ENCODE results near the gene LIPM. TPM values are rescaled to one million over a fixed set of nuclear protein-coding genes. Genes with fewer than 3 reads are reported as not detected.
A peak's percentile ranks its signal among the peaks of the same experiment; 100 is the strongest.

LIPM gene
- total RNA-seq, 4 donors from 2014 or later = 16.7 to 34.9 (median 29.4) TPM

- no peaks in the 10 kb centered on the region for H3K36me3 ChIP-seq
- H3K9me3 ChIP-seq = no peaks in the 10 kb centered on the region
- DNase-seq (ENCODE audit: low spot score in 2 of 2) = no peak
- H3K4me1 ChIP-seq = peaks cover 15% of the 10 kb centered on the region
- TF ChIP-seq POLR2AphosphoS5 (IDR thresholded peaks at IDR 0.05) = no peak
- TF ChIP-seq, protein P1, sequence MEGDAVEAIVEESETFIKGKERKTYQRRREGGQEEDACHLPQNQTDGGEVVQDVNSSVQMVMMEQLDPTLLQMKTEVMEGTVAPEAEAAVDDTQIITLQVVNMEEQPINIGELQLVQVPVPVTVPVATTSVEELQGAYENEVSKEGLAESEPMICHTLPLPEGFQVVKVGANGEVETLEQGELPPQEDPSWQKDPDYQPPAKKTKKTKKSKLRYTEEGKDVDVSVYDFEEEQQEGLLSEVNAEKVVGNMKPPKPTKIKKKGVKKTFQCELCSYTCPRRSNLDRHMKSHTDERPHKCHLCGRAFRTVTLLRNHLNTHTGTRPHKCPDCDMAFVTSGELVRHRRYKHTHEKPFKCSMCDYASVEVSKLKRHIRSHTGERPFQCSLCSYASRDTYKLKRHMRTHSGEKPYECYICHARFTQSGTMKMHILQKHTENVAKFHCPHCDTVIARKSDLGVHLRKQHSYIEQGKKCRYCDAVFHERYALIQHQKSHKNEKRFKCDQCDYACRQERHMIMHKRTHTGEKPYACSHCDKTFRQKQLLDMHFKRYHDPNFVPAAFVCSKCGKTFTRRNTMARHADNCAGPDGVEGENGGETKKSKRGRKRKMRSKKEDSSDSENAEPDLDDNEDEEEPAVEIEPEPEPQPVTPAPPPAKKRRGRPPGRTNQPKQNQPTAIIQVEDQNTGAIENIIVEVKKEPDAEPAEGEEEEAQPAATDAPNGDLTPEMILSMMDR (IDR thresholded peaks at IDR 0.05) = peak in 1 of 2 donors; percentile 12
- no peak overlapping the region for H3K4me3 ChIP-seq
- WGBS = 53% methylated on average over 4 of the region's 4 CpGs
- H3K27me3 ChIP-seq = no peaks in the 10 kb centered on the region
- peak overlapping the region; percentile 79 for H3K27ac ChIP-seq
Measured at GRCh38 chr10:88865281-88865876, 62.8 kb downstream of the LIPM start.

DNA sequence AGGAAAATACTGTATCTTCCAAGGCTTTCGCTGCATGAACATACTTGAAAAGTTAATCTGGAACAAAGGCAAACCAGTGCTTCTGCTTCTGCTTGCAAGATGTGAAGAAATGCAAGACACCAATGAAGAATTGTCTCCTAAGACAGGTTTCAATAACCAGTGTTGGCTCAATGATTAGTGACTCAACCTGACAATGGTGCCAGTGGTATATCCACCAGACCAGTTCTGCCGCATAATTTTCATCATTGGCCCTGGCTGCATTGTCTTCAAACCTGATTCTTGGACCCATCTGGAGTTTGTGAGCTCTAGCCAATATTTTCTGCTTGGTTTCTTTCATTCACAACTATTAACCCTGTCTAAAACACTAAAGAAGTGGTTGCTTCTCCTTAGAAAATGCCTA, 63.9 kb downstream of the LIPM start:
- Histone ChIP-seq H3K9me3 (no peaks in the 10 kb centered on the region), H3K4me1 (peaks cover 15% of the 10 kb centered on the region), H3K4me3 (no peak overlapping the region), H3K27ac (peak overlapping the region; percentile 79), H3K36me3 (no peaks in the 10 kb centered on the region), H3K27me3 (no peaks in the 10 kb centered on the region)
- DNase-seq (ENCODE audit: low spot score in 2 of 2) = no peak
- WGBS = 48% methylated on average over 2 of the region's 2 CpGs
- TF ChIP-seq EP300 (IDR thresholded peaks at IDR 0.05) (no peak), POLR2AphosphoS5 (IDR thresholded peaks at IDR 0.05) (peak in 1 of 3 donors; percentile 46)

- H3K9me3 ChIP-seq = no peaks in the 10 kb centered on the region
Measured at GRCh38 chr10:88870089-88870488, 67.6 kb downstream of the LIPM start.

More at GRCh38 chr10:88870089-88870488, 67.6 kb downstream of the LIPM start:
- Histone ChIP-seq H3K27ac (no peak overlapping the region), H3K4me1 (peaks cover 15% of the 10 kb centered on the region), H3K4me3 (no peak overlapping the region), H3K27me3 (no peaks in the 10 kb centered on the region), H3K36me3 (no peaks in the 10 kb centered on the region)
- TF ChIP-seq, protein P1 (IDR thresholded peaks at IDR 0.05) = no peak
- TF ChIP-seq EP300 (IDR thresholded peaks at IDR 0.05) (no peak), POLR2AphosphoS5 (IDR thresholded peaks at IDR 0.05) (no peak), POLR2A (IDR thresholded peaks at IDR 0.05) (no peak)
- no peak for DNase-seq (ENCODE audit: low spot score in 2 of 2)

Other genes starting within 250 kb of the LIPM start
- 10 to 100 TPM in 3 of 4 donors, 1 to 10 TPM in 1; 9.8 to 23.7 (median 19.2) TPM for gene RNLS, start 219.4 kb upstream of the LIPM start, total RNA-seq
- under 1 TPM; 0.15 to 0.48 (median 0.37) TPM for gene LIPJ, start 216.0 kb upstream of the LIPM start, total RNA-seq
- gene LIPF, start 138.3 kb upstream of the LIPM start, total RNA-seq = not detected
- 10 to 100 TPM in 3 of 4 donors, 1 to 10 TPM in 1; 2.6 to 23.4 (median 18.0) TPM for gene LIPK, start 96.5 kb upstream of the LIPM start, total RNA-seq
- gene LIPN, start 42.7 kb upstream of the LIPM start, total RNA-seq = 10 to 100 TPM in 3 of 4 donors, 1 to 10 TPM in 1; 7.2 to 42.8 (median 30.1) TPM
- gene ANKRD22, start 49.1 kb downstream of the LIPM start, total RNA-seq = 10 to 100 TPM; 19.6 to 30.1 (median 29.3) TPM
- gene STAMBPL1, start 77.5 kb downstream of the LIPM start, total RNA-seq = 10 to 100 TPM; 13.3 to 35.8 (median 14.2) TPM
- gene ACTA2, start 150.0 kb downstream of the LIPM start, total RNA-seq = 100 to 1,000 TPM; 146 to 162 (median 152) TPM
- 10 to 100 TPM; 17.8 to 60.2 (median 42.6) TPM for gene FAS, start 188.1 kb downstream of the LIPM start, total RNA-seq

All from suprapubic skin (tissue), 4 donors.